Lung (tissue), 12 donors: Measurements from ENCODE around the gene AWAT2. TPM values are rescaled to one million over a fixed set of nuclear protein-coding genes. Genes with fewer than 3 reads are reported as not detected.
A peak's percentile ranks its signal among the peaks of the same experiment; 100 is the strongest.
"Not testable (repeated sequence)": the region's sequence is repeated elsewhere in the genome, so short reads cannot be mapped to it uniquely, and the experiment has no call there.

ENCODE experiments used
- ATAC-seq: fragments of 200-7000 bp; cut with Tn5 transposase; one replicate; pipeline ENCODE4 v1.9.1; 2020; ENCODE audit warnings: moderate number of reproducible peaks; ENCODE audit not compliant: insufficient read depth, low FRiP score
- DNase-seq, 3 donors: peaks; one replicate each; pipeline ENCODE4 v3.0.0-alpha.2; 2013 to 2017
- H3K27ac ChIP-seq, 2 donors: one replicate each; pipeline ENCODE4 v1.5.1; 2013; ENCODE audit warnings: mild to moderate bottlenecking in 2 of 2, moderate library complexity in 2 of 2, control low read depth in 1 of 2, inconsistent platforms in 1 of 2, low read depth in 1 of 2, low read length in 1 of 2
- H3K27me3 ChIP-seq, 3 donors: one replicate each; pipeline ENCODE4 v1.5.1; 2013; ENCODE audit warnings: low read length in 2 of 3; ENCODE audit not compliant: control insufficient read depth in 3 of 3, insufficient read depth in 3 of 3
- H3K36me3 ChIP-seq, 4 donors: one replicate each; pipeline ENCODE4 v1.5.1; 2013; ENCODE audit warnings: low read length in 4 of 4, mild to moderate bottlenecking in 1 of 4, moderate library complexity in 1 of 4; ENCODE audit not compliant: control insufficient read depth in 4 of 4, insufficient read depth in 4 of 4
- H3K4me1 ChIP-seq, 5 donors: one replicate each; pipeline ENCODE4 v1.5.1; 2013; ENCODE audit warnings: low read length in 5 of 5, mild to moderate bottlenecking in 2 of 5, moderate library complexity in 1 of 5; ENCODE audit not compliant: control insufficient read depth in 5 of 5, insufficient read depth in 5 of 5
- H3K4me3 ChIP-seq: one replicate; pipeline ENCODE4 v1.5.1; 2013; ENCODE audit warnings: mild to moderate bottlenecking, control low read depth, moderate library complexity
- H3K9ac ChIP-seq, 2 donors: one replicate each; pipeline ENCODE4 v1.5.1; 2013; ENCODE audit warnings: low read length in 2 of 2, control low read depth in 1 of 2; ENCODE audit not compliant: insufficient read depth in 1 of 2
- H3K9me3 ChIP-seq, 4 donors: one replicate each; pipeline ENCODE4 v1.5.1; 2013; ENCODE audit warnings: low read length in 3 of 4, mild to moderate bottlenecking in 1 of 4, moderate library complexity in 1 of 4; ENCODE audit not compliant: control insufficient read depth in 4 of 4, insufficient read depth in 3 of 4
- CTCF ChIP-seq: IDR thresholded peaks from 2 replicates; pipeline ENCODE4 v1.5.1; 2012; ENCODE audit warnings: mild to moderate bottlenecking; ENCODE audit errors: control extremely low read depth, extremely low read depth
- WGBS, 2 donors: extraction: QIAGEN DNeasy Blood & Tissue Kit; methylation state at CpG; one replicate each; pipeline ENCODE4 v1.1.7; 2013; 5-methylcytosine and 5-hydroxymethylcytosine counted together
- polyA plus RNA-seq, 2 donors: library from polyadenylated mRNA; stranded (reverse); fragments of 200-250 nt; gene quantifications; one replicate each; pipeline ENCODE4 v1.2.1, GENCODE V29; 2013
- total RNA-seq, 2 donors: library from RNA; depleted of rRNA in 1 of 2; stranded (reverse); fragments of >200 nt in 1 of 2; gene quantifications; one replicate each; pipeline ENCODE4 v1.2.1, GENCODE V29; 2014 to 2021
- donor health status: control.
- donor health status: control.
- donor health status: Bipolar disorder and iron deficiency.
- donor health status: healthy.
- donor health status: DM: yes; HTN: yes; CAD: no.

The AWAT2 gene
- total and polyA plus RNA-seq, 4 donors, result 0.07 TPM; not detected in 3

GRCh38 chrX:70009049-70009448 lies 40.7 kb downstream of the AWAT2 start:
- H3K27me3 ChIP-seq, result no peaks in the 10 kb centered on the region
- no peak overlapping the region for H3K4me3 ChIP-seq
- DNase-seq (no peak), ATAC-seq (no peak)
- H3K9me3 ChIP-seq, result peaks cover 0 to 4% (median 0%) of the 10 kb centered on the region in 4 donors
- no peak overlapping the region for H3K9ac ChIP-seq
- TF ChIP-seq CTCF, result no peak
- no peak overlapping the region for H3K27ac ChIP-seq
- no peaks in the 10 kb centered on the region for H3K36me3 ChIP-seq
- peaks cover 0 to 9% (median 3%) of the 10 kb centered on the region in 5 donors for H3K4me1 ChIP-seq

- Histone ChIP-seq H3K27me3 (no peaks in the 10 kb centered on the region), H3K9ac (no peak overlapping the region), H3K4me1 (peaks cover 0 to 3% (median 0%) of the 10 kb centered on the region in 5 donors), H3K27ac (no peak overlapping the region), H3K4me3 (no peak overlapping the region), H3K9me3 (peaks cover 0 to 4% (median 0%) of the 10 kb centered on the region in 4 donors), H3K36me3 (no peaks in the 10 kb centered on the region)
- TF ChIP-seq CTCF, result no peak
- no peak for ATAC-seq
- no peak for DNase-seq
Measured at GRCh38 chrX:70007946-70008345, 41.8 kb downstream of the AWAT2 start.

- no peak for TF ChIP-seq CTCF
- DNase-seq (no peak), ATAC-seq (no peak)
- Histone ChIP-seq H3K4me3 (no peak overlapping the region), H3K9ac (no peak overlapping the region), H3K4me1 (peaks cover 0 to 3% (median 0%) of the 10 kb centered on the region in 5 donors), H3K9me3 (peaks cover 0 to 4% (median 1%) of the 10 kb centered on the region in 4 donors), H3K27ac (peak overlapping the region in 1 of 2 donors; percentile 60), H3K36me3 (no peaks in the 10 kb centered on the region), H3K27me3 (no peaks in the 10 kb centered on the region)
- 75 to 79% methylated on average over 3 of the region's 3 CpGs for WGBS, 2 donors
Measured at GRCh38 chrX:70001708-70002341, 47.9 kb downstream of the AWAT2 start.

GRCh38 chrX:70001269-70001668 lies 48.5 kb downstream of the AWAT2 start:
- Histone ChIP-seq H3K36me3 (no peaks in the 10 kb centered on the region), H3K4me1 (peaks cover 0 to 3% (median 0%) of the 10 kb centered on the region in 5 donors), H3K9ac (no peak overlapping the region), H3K4me3 (no peak overlapping the region), H3K9me3 (peaks cover 0 to 3% (median 1%) of the 10 kb centered on the region in 4 donors), H3K27ac (peak overlapping the region in 1 of 2 donors; percentile 60), H3K27me3 (no peaks in the 10 kb centered on the region)
- 61 to 80% methylated on average over 2 of the region's 2 CpGs for WGBS, 2 donors
- peak in 1 of 3 donors; percentile 6 for DNase-seq
- no peak for ATAC-seq
- no peak for TF ChIP-seq CTCF

GRCh38 chrX:69998299-69998698 lies 51.4 kb downstream of the AWAT2 start:
- not testable (repeated sequence) for H3K9ac ChIP-seq, ATAC-seq

More at GRCh38 chrX:69998299-69998698, 51.4 kb downstream of the AWAT2 start:
- H3K27me3 ChIP-seq, H3K4me3 ChIP-seq, H3K27ac ChIP-seq, H3K4me1 ChIP-seq, H3K9me3 ChIP-seq, H3K36me3 ChIP-seq, DNase-seq: not testable (repeated sequence)
